Suppressor macrophage (primary cell): Measurements from ENCODE around the gene BABAM2.
A peak's percentile ranks its signal among the peaks of the same experiment; 100 is the strongest.

Experiments
- DNase-seq, 4 experiments: peaks; one replicate each; pipeline ENCODE4 v3.0.0-alpha.2; 2020 to 2022

Gene BABAM2

GRCh38 chr2:28134262-28134812 is 243.8 kb downstream of the BABAM2 start:
- DNase-seq: peak; percentile 9 to 74 (median 48)

GRCh38 chr2:28134857-28135256 is 244.3 kb downstream of the BABAM2 start:
- DNase-seq: no peak

- DNase-seq: no peak
These were observed 244.8 kb downstream of the BABAM2 start for GRCh38 chr2:28135324-28135723.

- no peak for DNase-seq
These were observed 245.3 kb downstream of the BABAM2 start for GRCh38 chr2:28135799-28136198.

- no peak for DNase-seq
These were observed 246.0 kb downstream of the BABAM2 start for GRCh38 chr2:28136556-28136955.

GRCh38 chr2:28137221-28137620 is 246.7 kb downstream of the BABAM2 start:
- no peak for DNase-seq

- no peak for DNase-seq
These were observed 251.9 kb downstream of the BABAM2 start for GRCh38 chr2:28142386-28142785.

GRCh38 chr2:28148000-28148399 is 257.5 kb downstream of the BABAM2 start:
- DNase-seq: no peak

- DNase-seq: no peak
These were observed 258.0 kb downstream of the BABAM2 start for GRCh38 chr2:28148566-28148965.

- DNase-seq: no peak
These were observed 259.8 kb downstream of the BABAM2 start for GRCh38 chr2:28150236-28150915.

GRCh38 chr2:28150994-28151393 is 260.5 kb downstream of the BABAM2 start:
- DNase-seq: no peak

- no peak for DNase-seq
These were observed 262.2 kb downstream of the BABAM2 start for GRCh38 chr2:28152585-28153280.

GRCh38 chr2:28153851-28154250 is 263.3 kb downstream of the BABAM2 start:
- no peak for DNase-seq

- DNase-seq: no peak
These were observed 264.6 kb downstream of the BABAM2 start for GRCh38 chr2:28155086-28155485.

GRCh38 chr2:28155627-28156026 is 265.1 kb downstream of the BABAM2 start:
- DNase-seq: peak; percentile 9 to 40 (median 24)

GRCh38 chr2:28158791-28159190 is 268.3 kb downstream of the BABAM2 start:
- DNase-seq: no peak

GRCh38 chr2:28160986-28161425 is 270.5 kb downstream of the BABAM2 start:
- no peak for DNase-seq

GRCh38 chr2:28161466-28161865 is 270.9 kb downstream of the BABAM2 start:
- no peak for DNase-seq

- no peak for DNase-seq
These were observed 272.0 kb downstream of the BABAM2 start for GRCh38 chr2:28162564-28162963.

- DNase-seq: no peak
These were observed 272.5 kb downstream of the BABAM2 start for GRCh38 chr2:28163028-28163427.

- no peak for DNase-seq
These were observed 273.2 kb downstream of the BABAM2 start for GRCh38 chr2:28163627-28164279.

GRCh38 chr2:28164280-28164801 is 273.8 kb downstream of the BABAM2 start:
- DNase-seq: no peak

GRCh38 chr2:28165087-28165635 is 274.6 kb downstream of the BABAM2 start:
- no peak for DNase-seq
